Right ventricle myocardium inferior (tissue), 1 donor: ENCODE measurements around the gene TNN. TPM values are rescaled to one million over a fixed set of nuclear protein-coding genes. Genes with fewer than 3 reads are reported as not detected.
A peak's percentile ranks its signal among the peaks of the same experiment; 100 is the strongest.

ENCODE experiments used
- ATAC-seq: fragments of 200-7000 bp; cut with Tn5 transposase; one replicate; pipeline ENCODE4 v1.9.1; 2020; ENCODE audit warnings: mild to moderate bottlenecking, moderate library complexity
- DNase-seq: peaks from one replicate; pipeline ENCODE4 v3.0.0; 2021; ENCODE audit errors: missing footprints
- intact Hi-C: fragments of 100-400 bp; cut with DNase I; formaldehyde crosslinking; loops from one replicate; pipeline ENCODE4 v1.11.0; 2022
- total RNA-seq: library from RNA; stranded (reverse); fragmentation: NEBNext Ultra II Directional; extraction: Animal tissue kit (Norgen Biotek cat#: 25700); gene quantifications from one replicate; pipeline ENCODE4 v1.2.1, GENCODE V29; 2021
- donor health status: DM: no; HTN: yes; CAD: no; lungs with severe emphysema.

Gene TNN
- total RNA-seq, 1 donor from 2014 or later, result 0.08 TPM

DNA sequence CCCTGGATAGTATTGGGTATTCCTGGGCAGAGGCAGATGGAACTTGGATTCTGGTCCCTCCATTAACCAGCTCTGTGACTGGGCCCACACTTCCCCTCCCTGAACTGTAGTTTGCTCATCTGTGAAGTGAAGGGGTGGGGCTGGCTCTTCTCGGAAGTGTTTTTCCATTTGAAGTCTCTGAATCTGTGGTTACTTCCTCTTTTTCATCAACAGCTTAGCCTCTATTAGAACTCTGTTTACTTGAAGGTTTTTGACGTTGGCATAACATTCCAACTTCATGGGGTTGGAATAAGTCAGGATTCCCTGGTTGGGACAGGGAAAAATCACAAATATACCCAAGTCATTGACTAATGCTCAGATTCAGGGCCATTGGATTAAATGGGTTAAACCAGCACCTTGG lies 121.3 kb downstream of the TNN start:
- intact Hi-C loops, result no loop called here
- ATAC-seq, result no peak
- DNase-seq, result no peak

DNA sequence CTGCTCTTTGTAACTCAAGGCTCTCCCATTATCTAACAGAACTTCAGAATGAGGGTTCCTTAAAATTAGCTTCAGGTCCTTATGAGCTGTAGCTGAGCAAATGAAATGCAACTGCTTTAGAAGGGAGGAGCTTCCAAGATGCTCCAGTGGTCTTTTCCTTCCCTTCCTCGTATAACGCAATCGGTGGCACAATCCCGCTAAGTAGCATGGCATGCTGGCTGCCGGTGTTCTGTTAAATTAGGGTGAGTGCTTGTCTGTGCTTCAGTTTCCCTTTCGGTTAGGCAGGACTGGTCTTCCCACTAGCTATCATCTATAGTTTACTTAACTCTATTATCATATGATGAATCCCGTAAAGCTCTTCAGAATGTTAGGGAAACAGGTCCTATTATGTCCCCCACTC lies 124.0 kb downstream of the TNN start:
- intact Hi-C loops, result loop anchor here (2.0 kb wide), 2 partner anchors 29 to 37 kb away; no protein-coding TSS in a partner anchor
- ATAC-seq, result no peak

DNA sequence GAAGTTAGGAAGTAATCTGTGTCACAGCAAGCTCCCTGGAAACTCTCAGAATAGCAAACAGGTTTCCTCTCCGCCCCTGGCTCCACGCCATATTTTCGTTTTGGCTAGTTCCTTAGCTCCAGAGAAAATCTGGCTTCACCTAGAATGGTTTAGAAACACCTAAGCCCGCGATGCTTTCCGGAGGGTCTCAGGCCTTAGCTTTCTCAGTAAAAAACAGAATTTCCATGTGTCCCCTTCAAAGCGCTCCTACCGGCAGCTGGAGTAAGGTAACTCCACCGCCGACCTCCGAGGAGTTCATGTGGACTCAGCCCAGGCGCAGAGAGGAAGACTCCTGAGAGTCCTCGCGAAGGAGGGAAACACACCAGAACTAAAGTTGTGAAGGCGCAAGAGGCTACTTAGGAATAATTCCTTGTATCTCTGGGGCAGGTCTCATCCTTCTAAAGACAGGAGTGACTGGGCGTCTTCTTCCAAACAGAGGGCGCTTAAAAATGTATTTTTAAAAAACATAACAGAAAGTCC lies 124.5 kb downstream of the TNN start:
- intact Hi-C loops, result loop anchor here (2.0 kb wide), 2 partner anchors 29 to 37 kb away; no protein-coding TSS in a partner anchor
- DNase-seq (no peak), ATAC-seq (peak; percentile 18)

More for the DNA sequence above, 124.0 kb downstream of the TNN start:
- DNase-seq, result no peak

DNA sequence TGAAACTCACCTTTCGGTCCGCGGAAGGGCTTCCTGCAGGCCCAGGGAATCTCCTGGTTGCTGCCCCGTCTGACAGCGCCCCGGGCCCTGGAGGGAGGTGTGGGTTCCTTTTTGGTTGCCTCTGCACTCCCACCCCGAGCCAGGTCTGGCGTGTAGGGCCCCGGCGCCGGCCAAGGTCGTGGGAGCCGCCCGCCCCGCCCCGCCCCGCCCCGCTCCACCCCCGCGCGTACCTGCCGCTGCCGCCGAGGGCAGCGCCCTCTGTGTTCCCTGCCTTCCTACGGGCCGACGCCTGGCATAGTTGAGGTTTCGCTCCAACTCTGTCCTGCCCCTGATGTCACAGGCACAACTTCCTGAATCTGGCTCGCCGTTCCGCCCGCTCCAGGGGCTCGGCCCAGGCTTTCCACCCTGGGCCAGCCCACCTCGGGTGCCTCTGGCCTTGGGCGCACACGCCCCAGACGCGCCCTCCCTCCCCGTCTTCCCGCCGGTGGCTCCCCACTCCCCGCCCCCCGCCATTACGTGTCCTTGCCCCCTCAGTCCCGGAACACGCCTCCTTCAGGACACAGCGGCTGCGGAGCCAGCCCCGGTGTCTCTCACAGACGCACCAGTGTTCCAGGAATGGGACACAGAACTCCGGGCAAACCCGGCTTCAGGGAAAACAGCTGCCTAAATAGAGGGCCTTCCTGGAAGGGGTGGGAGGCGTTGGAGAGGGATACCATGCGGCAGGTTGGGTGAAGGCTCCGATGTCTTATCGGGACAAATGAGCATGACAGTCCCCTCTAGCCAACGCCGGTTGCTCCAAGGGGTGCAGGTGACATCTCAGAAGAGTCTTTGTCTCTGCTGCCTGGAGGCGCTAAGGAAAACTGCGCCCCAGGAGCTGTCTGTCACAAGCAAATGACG lies 125.2 kb downstream of the TNN start, which contains the start of gene KIAA0040:
KIAA0040 (minus strand) TSS at position 147 of the 897 bp plus-strand sequence. CDS start 31,763 bp downstream, outside the sequence.
- DNase-seq, result peak; percentile 90
- intact Hi-C loops, result loop anchor here (2.0 kb wide), 2 partner anchors 28 to 38 kb away; no protein-coding TSS in a partner anchor
- peak; percentile 91 for ATAC-seq

DNA sequence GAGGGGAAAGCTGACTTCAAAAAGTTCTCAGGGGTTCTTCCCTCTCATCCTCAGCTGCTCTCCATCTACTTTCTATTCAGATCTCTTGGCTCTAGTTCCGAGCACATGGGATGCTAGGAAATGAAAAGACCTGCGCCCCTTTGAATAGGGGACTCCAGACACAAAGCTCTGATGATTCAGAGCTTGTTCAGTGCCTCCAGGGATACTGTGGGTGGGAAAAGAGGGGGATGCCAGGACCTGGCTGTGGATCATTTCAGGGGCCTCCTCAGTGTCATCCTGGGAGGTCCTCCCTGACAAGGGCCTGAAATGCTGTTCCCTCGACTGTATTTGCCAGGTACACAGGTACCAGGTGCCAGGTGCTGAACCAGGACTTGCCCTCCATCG lies 125.9 kb downstream of the TNN start:
- intact Hi-C loops, result loop anchor here (2.0 kb wide), 2 partner anchors 27 to 39 kb away; no protein-coding TSS in a partner anchor
- DNase-seq, result no peak
- peak; percentile 3 for ATAC-seq

DNA sequence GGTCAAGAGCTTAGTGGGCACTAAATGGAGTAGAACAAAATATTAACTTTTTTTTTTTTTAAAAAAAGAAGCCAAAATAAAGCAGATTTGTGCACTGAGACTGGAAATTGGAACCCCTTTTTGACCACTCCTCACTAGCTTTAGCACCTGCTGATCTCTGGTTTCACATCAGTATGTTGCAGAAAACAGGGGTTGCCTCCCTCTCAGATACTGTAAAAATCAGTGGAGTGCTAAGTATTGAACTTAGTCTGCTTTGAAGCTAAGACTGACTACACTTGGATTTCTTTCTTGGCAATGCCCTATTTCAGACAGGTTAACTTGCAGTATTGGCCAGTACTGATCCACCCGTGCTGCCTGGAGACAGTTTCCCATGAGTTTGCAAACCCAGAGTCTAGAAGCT lies 127.6 kb downstream of the TNN start:
- intact Hi-C loops, result no loop called here

DNA sequence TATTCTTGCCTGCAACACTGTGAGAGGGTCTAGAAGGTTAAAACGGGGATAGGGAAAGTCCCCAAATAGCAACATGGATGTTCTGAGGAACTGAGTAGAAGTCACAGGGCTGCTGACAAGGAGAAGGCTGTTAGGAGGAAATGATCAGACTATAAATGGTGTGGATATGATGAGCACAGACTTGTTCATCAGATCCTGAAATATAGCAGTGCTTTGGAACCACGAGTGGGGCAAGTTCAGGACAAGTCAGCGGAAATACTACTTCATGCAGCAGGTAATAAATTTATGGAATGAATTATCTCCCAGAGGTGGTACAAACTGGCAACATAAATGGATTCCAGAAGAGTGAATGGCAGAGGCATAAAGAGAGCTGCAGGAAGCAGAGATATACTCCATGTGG lies 128.2 kb downstream of the TNN start:
- intact Hi-C loops, result no loop called here
- DNase-seq (no peak), ATAC-seq (no peak)

More for the DNA sequence above, 127.6 kb downstream of the TNN start:
- ATAC-seq, result no peak
- DNase-seq, result no peak

DNA sequence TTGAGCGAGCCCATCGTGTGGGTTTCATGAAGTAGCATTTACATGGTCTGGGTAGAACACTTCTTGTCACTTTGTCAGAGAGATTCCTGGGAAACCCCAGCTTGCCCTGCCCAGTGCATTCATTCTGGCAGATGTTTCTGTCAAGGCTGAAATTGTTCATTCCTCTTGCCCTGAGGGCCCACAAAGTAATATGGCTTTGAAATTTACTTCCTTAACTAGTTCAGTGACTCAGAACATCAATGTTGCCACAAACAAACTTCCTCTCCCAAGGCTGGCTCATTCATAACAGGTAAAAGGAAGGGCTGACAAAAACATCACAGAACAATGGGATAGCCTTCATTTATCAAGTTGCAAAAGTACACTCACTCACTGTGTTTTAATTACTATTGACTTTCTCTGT lies 129.9 kb downstream of the TNN start:
- no peak for ATAC-seq

More for the DNA sequence above, 129.9 kb downstream of the TNN start:
- DNase-seq, result no peak
- intact Hi-C loops, result no loop called here

Other genes with a start within 250 kb of the TNN start
- 84.2 TPM for gene CACYBP, start 67.9 kb upstream of the TNN start, total RNA-seq
- gene MRPS14, start 44.4 kb upstream of the TNN start, total RNA-seq, result 29.2 TPM
- 22.8 TPM for gene KIAA0040, start 124.9 kb downstream of the TNN start, total RNA-seq